LNCaP clone FGC (cell line): ENCODE results near the gene MED15.
"Not testable (repeated sequence)": the region's sequence is repeated elsewhere in the genome, so short reads cannot be mapped to it uniquely, and the experiment has no call there.

Source experiments
- DNase-seq: peaks from one replicate; pipeline ENCODE4 v3.0.0-alpha.2; 2011; ENCODE audit warnings: low read depth
- H3K4me3 ChIP-seq: 2 replicates; pipeline ENCODE4 v1.5.1; 2011; ENCODE audit warnings: mild to moderate bottlenecking, low read depth, low read length, control low read depth
- CTCF ChIP-seq: IDR thresholded peaks from 2 replicates; pipeline ENCODE4 v1.5.1; 2012; ENCODE audit warnings: mild to moderate bottlenecking; ENCODE audit not compliant: control insufficient read depth, insufficient read depth; ENCODE audit errors: extremely low read depth

MED15 gene

GRCh38 chr22:20542736-20543135, 35.3 kb downstream of the MED15 start:
- TF ChIP-seq CTCF: no peak
- DNase-seq: no peak
- H3K4me3 ChIP-seq: no peak overlapping the region

DNA sequence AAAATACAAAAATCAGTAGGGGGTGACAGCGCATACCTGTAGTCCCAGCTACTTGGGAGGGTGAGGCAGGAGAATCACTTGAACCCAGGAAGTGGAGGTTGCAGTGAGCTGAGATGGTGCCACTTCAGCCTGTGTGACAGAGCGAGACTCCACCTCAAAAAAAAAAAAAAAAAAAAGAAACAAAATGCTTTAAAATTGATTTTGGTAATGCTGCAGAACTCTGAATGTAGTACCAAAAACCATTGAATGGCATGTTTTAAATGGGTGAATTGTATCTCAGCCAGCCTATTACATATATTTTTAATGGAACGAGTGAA, 37.9 kb downstream of the MED15 start:
- H3K4me3 ChIP-seq, DNase-seq: not testable (repeated sequence)

DNA sequence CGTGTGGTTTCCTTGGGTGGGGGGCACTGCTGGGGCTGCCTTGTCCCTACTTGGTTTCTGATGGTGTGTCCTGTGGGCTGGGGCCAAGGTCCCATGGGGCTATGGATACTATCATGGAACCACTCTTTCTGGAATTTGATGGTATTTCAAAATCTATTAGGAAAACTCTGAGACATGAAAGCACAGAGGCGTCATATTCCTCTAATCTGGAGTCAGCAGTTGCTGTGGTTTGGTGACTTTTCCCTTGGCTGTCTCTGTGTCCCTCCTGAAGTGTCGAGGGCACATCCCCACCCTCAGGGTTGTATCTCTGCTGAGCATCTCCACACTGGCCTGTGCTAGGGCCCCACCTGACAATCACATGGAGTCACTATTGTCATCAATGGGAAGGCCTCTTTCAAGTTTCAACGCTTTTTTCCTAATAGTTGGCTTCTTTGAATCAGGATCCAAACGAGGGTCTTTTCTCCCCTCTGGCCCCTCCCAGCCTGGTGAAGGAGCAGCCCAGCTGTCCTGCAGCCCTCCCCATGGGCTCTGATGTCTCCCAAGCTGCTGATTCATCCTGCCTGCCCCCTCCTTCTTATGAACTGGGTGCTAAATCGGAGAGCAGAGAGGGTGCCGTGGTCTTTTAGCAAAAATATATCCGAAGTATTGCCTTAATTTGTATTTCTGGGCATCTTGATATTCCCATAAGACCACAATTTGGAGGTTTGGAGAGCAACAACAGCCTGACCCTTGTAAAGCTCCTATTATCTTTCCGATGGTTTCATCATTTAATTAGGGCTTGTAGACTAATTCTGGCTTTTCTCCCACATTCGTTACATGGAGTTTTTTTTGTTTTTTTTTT, 38.5 kb downstream of the MED15 start:
- no peak overlapping the region for H3K4me3 ChIP-seq
- no peak for DNase-seq
- no peak for TF ChIP-seq CTCF

DNA sequence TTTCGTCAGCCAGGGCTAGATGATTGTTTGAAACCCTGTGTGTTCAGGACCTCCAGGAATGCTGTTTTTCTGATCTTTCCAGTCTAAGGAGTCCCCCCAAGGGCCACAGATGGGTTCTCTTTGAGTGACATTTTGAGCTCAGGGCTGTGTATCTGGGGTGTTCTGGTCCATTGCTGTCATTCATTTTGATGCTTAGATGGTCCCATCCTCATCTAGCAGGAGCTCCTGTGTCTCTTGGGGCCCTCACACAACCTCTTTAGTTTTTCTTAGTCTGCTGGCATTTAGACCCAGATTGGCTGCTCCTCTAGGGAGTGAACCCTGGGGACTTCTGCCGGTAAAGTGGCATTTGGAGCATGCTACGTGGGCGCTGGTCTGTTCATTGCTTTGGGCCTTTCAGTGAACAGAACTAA, 39.1 kb downstream of the MED15 start:
- DNase-seq: no peak
- H3K4me3 ChIP-seq: no peak overlapping the region
- TF ChIP-seq CTCF: no peak

GRCh38 chr22:20547029-20547428, 39.6 kb downstream of the MED15 start:
- DNase-seq: no peak
- no peak overlapping the region for H3K4me3 ChIP-seq
- no peak for TF ChIP-seq CTCF

DNA sequence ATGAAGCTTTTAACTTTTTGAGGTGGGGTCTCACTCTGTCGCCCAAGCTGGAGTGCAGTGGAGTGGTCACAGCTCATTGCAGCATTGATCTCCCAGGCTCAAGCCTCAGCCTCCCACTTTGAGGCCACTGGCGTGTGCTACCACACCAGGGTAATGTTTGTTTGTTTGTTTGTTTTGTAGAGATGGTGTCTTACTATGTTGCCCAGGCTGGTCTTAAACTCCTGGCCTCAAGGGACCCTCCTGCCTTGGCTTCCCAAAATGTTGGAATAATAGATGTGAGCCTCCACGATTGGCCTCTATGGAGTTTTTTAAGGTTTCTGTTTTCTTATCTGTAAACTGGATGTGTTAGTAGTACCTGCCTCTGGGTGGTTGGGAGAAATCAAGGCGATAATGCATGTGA, 41.4 kb downstream of the MED15 start:
- TF ChIP-seq CTCF: no peak
- DNase-seq: no peak
- H3K4me3 ChIP-seq: no peak overlapping the region

GRCh38 chr22:20549232-20549841, 41.9 kb downstream of the MED15 start:
- H3K4me3 ChIP-seq: no peak overlapping the region
- DNase-seq: no peak
- TF ChIP-seq CTCF: no peak
